Fibroblast of mammary gland (primary cell): ENCODE measurements around the gene PNPLA8.
A peak's percentile ranks its signal among the peaks of the same experiment; 100 is the strongest.
"Not testable (repeated sequence)": the region's sequence is repeated elsewhere in the genome, so short reads cannot be mapped to it uniquely, and the experiment has no call there.

Source experiments
- DNase-seq: peaks from one replicate; pipeline ENCODE4 v3.0.0-alpha.2; 2010; ENCODE audit warnings: low read depth
- H3K4me3 ChIP-seq: 2 replicates; pipeline ENCODE4 v1.5.1; 2011; ENCODE audit warnings: low read depth, mild to moderate bottlenecking, low read length, moderate library complexity; ENCODE audit not compliant: control insufficient read depth
- CTCF ChIP-seq: conservative IDR thresholded peaks from 2 replicates; pipeline ENCODE4 v1.5.1; 2011; ENCODE audit warnings: low read depth, low read length, inconsistent platforms; ENCODE audit not compliant: control insufficient read depth, insufficient read depth

Gene PNPLA8

GRCh38 chr7:108568801-108569380 is 43.0 kb upstream of the PNPLA8 start:
- no peak for DNase-seq

DNA sequence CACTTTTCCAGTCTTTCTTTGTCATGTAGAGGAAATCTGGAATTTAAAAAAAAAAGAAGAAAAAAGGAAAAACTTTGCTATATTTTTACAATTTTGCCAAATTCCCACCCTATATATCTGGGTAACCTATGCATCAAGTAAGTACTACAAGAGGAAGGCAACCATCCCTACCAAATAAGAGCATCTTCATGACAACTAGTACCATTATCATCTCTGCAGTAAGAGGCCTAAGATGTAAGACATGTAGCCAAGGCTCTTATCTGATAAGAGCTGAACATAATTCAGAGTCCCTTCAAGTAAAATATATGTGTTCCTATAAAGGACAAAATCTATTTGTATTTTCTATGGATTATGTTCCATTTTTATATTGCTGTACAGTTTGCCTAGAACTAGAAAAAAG is 40.1 kb upstream of the PNPLA8 start:
- no peak for TF ChIP-seq CTCF
- no peak overlapping the region for H3K4me3 ChIP-seq

More at GRCh38 chr7:108568801-108569380, 43.0 kb upstream of the PNPLA8 start:
- peak overlapping the region; percentile 89 for H3K4me3 ChIP-seq
- no peak for TF ChIP-seq CTCF

GRCh38 chr7:108561047-108561619 is 35.2 kb upstream of the PNPLA8 start:
- H3K4me3 ChIP-seq = no peak overlapping the region
- TF ChIP-seq CTCF = no peak
- DNase-seq = peak; percentile 32

More for the DNA sequence above, 40.1 kb upstream of the PNPLA8 start:
- DNase-seq = no peak

DNA sequence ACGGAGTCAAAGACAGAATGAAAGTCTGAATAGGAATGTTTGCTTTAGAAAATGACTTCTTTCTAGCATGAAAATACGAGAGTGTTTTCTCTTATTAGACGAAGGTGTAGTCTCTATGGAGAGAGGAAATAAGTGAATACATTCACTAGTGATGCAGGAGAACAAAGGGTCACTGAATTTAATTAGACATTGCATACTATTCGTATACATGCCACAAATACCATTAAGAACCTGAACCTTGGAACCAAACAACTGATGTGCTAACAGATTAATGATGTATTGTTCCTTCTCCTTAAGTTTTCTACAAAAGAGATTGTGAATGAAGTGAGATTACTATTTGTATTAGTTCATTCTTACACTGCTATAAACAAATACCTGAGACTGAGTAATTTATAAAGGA is 33.3 kb upstream of the PNPLA8 start:
- no peak for DNase-seq
- H3K4me3 ChIP-seq = no peak overlapping the region
- no peak for TF ChIP-seq CTCF

DNA sequence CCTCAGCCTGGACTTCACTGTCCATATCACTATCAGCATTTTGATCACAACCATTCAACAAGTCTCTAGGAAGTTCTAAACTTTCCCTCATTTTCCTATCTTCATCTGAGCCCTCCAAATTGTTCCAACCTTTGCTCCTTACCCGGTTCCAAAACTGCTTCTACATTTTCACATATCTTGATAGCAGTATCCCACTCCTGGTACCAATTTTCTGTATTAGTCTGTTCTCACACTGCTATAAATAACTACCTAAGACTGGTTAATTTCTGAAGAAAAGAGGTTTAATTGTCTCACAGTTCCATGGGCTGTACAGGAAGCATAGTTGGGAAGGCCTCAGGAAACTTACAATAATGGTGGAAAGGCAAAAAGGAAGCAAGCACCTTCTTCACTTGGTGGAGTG is 31.7 kb upstream of the PNPLA8 start:
- no peak overlapping the region for H3K4me3 ChIP-seq
- no peak for TF ChIP-seq CTCF
- no peak for DNase-seq

DNA sequence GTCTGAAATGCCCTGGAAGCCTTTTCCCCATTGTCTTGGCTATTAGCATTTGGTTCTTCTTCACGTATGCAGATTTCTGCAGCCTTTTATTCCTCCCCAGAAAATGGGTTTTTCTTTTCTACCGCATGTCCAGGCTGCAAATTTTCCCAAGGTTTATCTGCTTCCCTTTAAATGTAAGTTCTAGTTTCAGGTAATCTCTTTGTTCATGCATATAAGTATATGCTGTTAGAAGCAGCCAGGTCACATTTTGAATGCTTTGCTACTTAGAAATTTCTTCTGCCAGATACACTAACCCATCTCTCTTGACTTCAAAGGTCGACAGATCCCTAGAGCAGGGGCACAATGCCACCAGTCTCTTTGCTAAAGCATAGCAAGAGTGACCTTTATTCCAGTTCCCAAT is 31.3 kb upstream of the PNPLA8 start:
- H3K4me3 ChIP-seq = no peak overlapping the region
- no peak for TF ChIP-seq CTCF
- no peak for DNase-seq

- not testable (repeated sequence) for DNase-seq, H3K4me3 ChIP-seq
Measured at GRCh38 chr7:108556665-108557064, 30.7 kb upstream of the PNPLA8 start.

DNA sequence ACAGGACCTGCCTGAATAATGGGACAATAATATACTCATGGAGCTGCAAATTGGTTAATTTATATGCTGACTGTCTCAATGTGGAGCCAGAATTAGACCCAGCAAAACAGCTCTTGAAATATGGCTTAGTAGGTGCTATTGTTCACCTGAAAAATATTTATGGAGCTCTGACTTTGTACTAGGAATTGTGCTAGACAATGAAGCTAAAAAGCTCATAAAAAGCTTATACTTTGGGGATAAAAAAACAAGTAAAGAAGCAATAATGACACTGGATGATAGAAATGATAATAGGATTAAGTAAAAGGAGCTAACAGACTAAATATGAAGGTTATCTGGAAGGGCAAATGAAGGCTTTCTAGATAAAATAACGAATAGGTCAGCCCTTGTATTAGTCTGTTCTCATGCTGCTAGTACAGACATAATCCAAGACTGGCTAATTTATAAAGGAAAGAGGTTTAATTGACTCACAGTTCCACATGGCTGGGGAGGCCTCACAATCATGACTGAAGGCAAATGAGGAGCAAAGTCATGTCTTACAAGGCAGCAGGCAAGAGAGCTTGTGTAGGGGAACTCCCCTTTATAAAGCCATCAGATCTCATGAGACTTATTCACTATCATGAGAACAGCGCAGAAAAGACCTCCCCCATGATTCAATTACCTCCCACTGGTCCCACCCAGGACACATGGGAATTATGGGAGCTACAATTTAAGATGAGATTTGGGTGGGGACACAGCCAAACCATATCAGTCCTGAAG is 22.4 kb upstream of the PNPLA8 start:
- not testable (repeated sequence) for H3K4me3 ChIP-seq, DNase-seq
